Hematopoietic multipotent progenitor cell treated with erythropoietin and hydrocortisone succinate and interleukin-3 and kit ligand, for 17 days (in vitro differentiated cells): ENCODE data around the gene PHTF2.
"Not testable (repeated sequence)": the region's sequence is repeated elsewhere in the genome, so short reads cannot be mapped to it uniquely, and the experiment has no call there.

Experiments
- DNase-seq: peaks from one replicate; pipeline ENCODE4 v3.0.0-alpha.2; 2015; ENCODE audit warnings: low spot score

The PHTF2 gene

DNA sequence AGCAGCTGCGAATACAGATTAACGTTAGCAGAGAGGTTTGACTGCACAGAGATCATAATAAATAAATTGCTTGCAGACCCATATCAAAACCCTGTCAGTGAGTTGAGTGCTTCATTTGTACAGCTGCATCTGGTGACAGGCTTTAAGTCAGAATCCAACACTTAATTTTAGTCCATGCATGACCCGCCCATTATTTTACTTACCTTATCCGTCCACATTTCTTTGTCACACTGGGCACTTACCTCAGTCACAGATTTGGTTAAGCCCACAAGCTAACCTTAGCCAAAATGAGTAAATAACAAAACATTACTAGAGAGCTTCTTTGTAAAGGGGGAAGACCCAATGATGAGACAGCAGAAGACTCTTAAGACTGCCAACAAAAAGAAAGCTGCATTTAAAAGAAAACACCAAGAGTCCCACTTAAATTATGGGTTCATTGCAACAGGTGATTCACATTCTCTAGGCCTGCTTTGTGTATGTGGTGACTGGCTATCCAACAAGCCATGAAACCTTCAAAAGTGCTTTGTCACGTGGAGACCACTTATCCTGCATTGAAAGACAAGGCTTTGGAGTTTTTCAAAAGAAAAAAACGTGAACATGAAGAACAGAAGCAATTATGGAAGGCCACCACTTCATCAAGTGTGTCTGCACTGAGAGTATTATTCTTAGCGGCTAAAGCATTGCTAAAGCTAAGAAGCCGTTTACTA is 32.2 kb downstream of the PHTF2 start:
- DNase-seq = no peak

GRCh38 chr7:77831481-77831880 is 32.9 kb downstream of the PHTF2 start:
- DNase-seq = no peak

DNA sequence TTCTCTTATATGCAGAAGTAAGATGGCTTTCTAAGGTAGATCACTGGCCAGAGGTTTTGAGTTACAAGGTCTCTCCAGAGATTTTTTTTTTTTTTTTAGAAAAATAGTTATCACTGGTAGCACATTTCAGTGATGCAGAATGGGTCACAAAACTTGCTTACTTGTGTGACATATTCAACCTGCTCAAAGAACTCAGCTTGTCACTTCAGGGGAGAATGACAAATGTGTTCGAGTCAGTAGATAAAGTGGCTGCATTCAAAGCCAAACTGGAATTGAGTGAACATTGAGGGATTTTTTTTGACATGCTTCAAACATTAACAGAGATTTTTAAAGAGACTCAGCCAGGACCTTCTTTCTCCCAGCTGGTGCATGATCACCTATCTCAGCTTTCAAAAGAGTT is 33.4 kb downstream of the PHTF2 start:
- DNase-seq = no peak

- no peak for DNase-seq
These were observed 34.6 kb downstream of the PHTF2 start for GRCh38 chr7:77833136-77833535.

- not testable (repeated sequence) for DNase-seq
These were observed 37.9 kb downstream of the PHTF2 start for GRCh38 chr7:77836425-77836824.

DNA sequence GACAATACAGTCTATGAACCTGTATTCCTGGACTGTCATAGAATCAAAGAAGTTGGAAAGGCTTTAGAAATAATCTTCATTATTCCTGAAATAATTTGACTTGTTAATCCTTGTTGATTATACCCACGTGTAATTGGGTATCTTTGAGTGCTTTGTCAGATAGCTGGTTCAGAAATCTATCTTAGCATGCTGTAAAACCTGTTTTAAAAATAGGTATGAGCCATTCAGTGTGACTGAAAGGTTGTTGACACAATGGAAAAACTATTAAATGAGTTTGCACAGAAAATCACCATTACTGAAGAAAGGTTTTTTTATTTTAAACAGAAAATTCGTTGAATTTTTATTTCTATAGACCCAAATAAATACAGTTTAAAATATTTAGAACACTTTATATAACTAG is 38.7 kb downstream of the PHTF2 start:
- no peak for DNase-seq

- DNase-seq = no peak
These were observed 39.4 kb downstream of the PHTF2 start for GRCh38 chr7:77837966-77838365.

- DNase-seq = no peak
These were observed 40.4 kb downstream of the PHTF2 start for GRCh38 chr7:77838929-77839491.

DNA sequence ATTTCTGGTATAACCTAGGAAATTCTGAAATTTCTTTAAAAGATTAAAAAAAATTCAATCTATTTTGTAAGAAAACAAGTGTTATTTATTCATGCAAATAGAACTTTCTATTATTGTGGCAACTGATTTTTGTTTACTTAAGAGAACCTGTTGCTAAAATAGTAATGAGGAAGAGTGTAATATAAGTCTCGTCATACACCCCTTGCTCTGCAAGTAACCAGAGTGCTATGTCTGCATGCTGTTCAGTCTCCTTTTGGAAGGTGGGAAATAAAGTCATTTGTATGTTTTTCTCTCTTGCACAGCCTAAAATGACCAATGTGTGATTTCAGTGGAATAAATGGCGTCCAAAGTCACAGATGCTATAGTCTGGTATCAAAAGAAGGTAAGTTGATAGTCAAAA is 41.3 kb downstream of the PHTF2 start:
- no peak for DNase-seq

- no peak for DNase-seq
These were observed 44.6 kb downstream of the PHTF2 start for GRCh38 chr7:77843194-77843593.

DNA sequence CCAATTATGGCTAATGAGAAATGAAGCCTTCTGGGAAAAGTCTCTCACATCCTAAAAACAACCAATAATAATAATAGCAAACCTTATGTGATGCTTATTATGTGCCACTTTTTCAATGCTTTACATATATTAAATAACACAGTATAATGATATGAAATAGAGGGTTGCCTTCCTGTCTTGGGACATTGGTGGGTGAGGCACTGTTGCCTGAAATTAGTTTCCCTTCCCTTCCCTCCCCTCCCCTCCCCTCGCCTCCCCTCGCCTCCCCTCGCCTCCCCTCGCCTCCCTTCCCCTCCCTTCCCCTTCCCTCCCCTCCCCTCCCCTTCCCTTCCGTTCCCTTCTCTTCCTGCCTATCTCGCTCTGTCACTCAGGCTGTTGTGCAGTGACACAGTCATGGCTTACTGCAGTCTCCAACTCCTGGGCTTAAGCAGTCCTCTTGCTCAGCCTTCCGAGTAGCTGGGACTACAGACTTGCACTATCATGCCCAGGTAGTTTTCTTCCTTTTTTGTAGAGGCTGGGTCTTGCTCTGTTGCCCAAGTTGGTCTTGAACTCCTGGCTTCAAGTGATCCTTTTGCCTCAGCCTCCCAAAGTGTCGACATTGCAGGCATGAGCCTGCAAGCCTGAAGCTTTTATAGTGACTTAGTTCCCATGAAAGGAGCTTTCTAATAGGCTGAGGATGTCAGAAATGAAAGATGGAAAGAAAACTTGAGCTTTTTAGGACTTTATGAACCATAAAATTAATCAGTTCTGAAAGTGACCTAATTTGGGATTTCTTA is 47.9 kb downstream of the PHTF2 start:
- no peak for DNase-seq

- no peak for DNase-seq
These were observed 57.0 kb downstream of the PHTF2 start for GRCh38 chr7:77855371-77856083.

DNA sequence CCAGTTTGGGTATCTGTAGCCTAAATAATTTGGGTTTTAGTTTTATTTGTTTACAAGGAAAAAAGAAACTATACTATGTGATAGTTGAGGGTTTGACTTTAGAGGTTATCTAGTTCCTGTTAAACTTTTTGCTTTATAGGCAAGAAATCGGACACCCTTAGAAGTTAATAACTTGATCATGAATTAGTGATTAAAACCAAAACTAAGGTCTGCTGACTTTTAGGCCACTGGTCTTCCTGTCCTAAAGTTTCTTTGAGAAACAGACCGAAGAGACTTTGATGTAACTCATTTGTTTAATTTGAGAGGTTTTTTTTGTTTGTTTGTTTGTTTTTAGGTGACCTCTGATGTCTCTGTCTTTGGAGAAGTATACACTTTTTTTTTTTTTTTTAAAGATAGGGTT is 59.7 kb downstream of the PHTF2 start:
- no peak for DNase-seq

- no peak for DNase-seq
These were observed 60.8 kb downstream of the PHTF2 start for GRCh38 chr7:77859343-77859742.

GRCh38 chr7:77862691-77863090 is 64.1 kb downstream of the PHTF2 start:
- no peak for DNase-seq

GRCh38 chr7:77863860-77864259 is 65.3 kb downstream of the PHTF2 start:
- DNase-seq = no peak

DNA sequence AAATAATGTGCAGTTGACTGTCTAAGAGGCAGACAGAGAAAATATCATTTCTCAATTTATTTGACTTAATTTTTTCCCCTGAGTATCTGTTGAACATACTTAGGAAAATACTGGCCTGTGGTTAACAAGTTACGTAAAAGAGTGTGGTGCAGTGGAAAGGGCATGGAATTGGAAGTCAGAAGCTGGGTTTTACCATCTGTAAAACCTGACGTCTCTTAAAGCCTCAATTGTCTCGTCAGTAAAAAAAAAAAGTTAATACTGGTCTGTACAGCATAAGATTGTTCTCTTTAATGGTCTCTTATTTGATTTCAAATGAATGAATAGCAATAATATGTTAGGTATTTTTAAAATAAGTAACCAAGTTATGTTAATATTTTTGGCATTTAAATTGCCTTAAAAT is 67.8 kb downstream of the PHTF2 start:
- no peak for DNase-seq

GRCh38 chr7:77866786-77867536 is 68.4 kb downstream of the PHTF2 start:
- no peak for DNase-seq

DNA sequence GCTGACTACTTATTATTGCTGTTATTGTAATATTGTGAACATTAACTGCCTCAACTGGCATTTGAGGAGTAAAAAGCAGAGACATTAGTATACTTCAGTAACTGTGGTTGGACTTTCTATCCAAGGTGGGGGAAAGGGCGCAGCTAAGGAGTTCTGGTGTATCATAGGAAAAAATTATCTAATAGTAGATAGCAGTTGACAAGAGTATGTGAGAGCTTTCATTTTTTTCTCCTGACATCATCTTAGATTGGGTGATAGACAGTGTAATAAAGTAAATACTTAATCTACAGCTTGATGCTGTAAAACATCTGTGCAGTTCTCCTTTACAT is 68.9 kb downstream of the PHTF2 start:
- no peak for DNase-seq

- DNase-seq = not testable (repeated sequence)
These were observed 73.7 kb downstream of the PHTF2 start for GRCh38 chr7:77872256-77872655.

GRCh38 chr7:77873416-77874327 is 75.1 kb downstream of the PHTF2 start:
- not testable (repeated sequence) for DNase-seq
